HG02642 (cell line): Measurements from ENCODE around the gene TBX2.
"Not testable (repeated sequence)": the region's sequence is repeated elsewhere in the genome, so short reads cannot be mapped to it uniquely, and the experiment has no call there.

Source experiments
- ATAC-seq: cut with Tn5 transposase; IDR thresholded peaks from one replicate; pipeline ENCODE4 v1.9.1; 2021; ENCODE audit warnings: mild to moderate bottlenecking; ENCODE audit not compliant: unreplicated experiment, poor library complexity

The TBX2 gene

DNA sequence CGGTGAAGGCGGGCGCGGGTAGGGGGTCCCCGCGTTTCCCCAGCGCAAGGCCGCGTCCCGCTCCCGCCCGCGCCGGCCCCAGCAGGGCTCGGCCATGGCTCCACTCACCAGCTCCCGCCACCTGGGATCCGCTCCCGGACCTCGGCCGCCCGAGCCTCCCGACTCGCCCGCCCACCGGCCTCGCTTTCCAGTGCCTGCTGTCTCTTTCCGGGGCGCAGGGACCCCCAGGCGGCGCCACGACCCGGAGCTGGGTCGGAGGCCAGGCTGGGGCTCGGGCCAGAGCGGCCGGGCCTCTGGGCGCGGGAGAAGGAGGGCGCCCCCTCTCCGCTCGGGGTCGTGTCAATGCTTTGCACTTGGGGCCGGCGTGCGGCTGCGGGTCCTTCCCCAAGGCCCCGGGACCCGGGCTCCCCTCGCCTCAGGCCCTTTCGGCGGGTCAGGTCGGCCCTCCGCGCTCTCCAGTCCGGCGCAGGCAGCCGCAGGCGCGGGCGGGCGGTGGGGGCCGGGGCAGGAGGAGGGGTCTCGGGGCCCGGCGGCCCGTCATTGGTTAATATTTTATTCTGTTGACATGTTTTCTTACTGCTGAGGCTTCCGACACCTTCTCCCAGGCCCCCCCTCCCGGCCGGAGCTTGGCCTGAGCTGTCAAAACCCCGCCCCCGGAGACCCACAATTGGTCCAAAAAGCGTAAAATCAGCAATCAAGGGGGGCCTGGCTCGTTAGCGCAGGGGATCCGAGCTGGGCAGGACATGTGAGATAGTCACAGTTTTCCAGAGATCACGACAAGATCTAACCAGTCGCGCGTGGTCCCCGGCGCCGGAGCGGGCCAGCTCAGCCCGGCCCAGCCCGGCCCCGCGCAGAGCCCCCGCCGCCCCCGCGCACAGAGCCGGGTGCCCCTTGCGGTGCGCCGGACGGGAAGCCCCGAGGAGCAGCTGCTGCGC is at the start of gene TBX2:
TSS of gene TBX2 (plus strand) at position 713 of the 935 bp plus-strand sequence. CDS start 334 bp downstream, outside the sequence.
- no peak for ATAC-seq

DNA sequence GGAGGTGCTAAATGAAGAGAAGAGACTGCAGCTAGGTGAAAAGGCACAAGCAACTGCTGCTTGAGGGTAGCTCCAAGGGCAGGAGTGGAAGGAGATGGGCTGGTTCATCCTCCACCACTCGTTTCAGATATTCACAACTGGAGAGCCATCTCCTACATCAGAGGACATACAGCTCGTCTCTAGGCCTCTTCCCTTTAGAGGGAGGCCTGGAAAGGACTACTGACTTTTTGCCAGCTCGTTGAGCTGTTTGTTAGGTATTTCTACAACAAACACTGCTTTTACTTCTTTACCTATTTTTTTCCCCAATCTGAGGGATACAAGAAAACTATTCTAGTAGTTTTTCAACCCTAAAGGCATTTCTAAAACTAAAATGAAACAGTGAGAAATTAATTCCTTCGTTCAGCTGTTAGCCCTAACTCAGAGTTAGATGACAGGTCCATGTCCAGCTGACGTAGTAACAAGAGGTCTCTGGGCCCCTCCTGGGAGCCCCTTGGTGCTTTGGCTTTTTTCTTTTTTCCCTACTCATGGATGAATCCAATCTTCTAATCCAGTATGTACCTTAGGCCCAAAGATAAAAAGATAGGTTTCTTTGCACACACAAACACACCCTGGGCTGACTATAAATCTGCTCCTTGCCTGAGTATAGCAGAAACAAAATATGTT is 47.8 kb upstream of the TBX2 start:
- ATAC-seq = no peak

DNA sequence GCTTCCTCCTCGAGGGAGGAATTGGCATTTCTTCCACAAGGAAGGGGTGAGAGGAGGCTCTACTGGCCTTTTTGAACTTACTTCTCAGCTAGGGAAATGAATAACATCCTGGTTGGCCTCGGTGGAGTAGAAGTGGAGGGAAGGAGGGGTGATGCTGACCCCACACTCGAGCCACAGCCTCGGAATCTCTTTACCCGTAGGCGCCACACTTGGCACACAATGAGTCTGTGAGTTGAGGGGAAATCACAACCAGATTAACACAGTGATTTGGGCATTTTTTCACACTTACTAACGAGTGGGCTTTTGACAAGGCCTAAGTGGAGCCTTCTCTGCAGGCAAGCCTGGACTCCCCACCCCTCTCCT is 47.3 kb upstream of the TBX2 start:
- no peak for ATAC-seq

- ATAC-seq = no peak
Observed at GRCh38 chr17:61352781-61353491, 46.7 kb upstream of the TBX2 start.

DNA sequence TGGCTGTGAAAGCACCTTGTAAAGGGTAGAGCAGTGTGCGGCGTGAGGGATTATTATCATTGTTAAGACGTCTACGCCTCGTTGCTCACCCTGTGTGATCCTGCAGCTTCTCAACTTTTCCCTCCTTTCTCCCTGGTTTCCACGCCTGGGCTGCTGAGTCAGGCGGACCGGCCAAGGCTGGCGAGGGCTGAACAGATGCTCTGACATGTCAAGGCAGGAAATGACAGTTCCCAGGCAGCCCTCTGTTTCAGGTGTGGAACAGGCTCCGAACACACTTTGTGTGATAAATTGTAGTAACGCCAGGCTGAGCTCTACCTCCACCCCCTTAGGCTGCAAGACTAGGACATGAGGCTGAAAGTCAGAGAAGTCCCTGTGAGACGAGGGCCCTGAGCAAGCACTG is 46.0 kb upstream of the TBX2 start:
- ATAC-seq = no peak

- no peak for ATAC-seq
Observed at GRCh38 chr17:61354895-61355874, 44.5 kb upstream of the TBX2 start.

DNA sequence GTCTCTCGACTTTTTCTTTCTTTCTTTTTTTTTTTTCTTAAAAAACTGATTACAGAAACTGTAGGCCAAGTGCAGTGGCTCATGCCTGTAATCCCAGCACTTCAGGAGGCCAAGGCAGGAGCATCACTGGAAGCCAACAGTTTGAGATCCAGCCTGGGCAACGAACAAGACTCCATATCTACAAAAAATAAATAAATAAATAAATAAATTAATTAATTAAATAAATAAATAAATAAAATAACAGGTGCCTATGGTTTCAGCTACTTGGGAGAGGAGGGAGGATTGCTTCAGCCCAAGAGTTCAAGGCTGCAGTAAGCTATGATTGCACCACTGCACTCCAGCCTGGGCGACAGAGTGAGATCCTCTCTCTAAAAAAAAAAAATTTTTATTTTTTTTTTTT is 42.6 kb upstream of the TBX2 start:
- not testable (repeated sequence) for ATAC-seq

DNA sequence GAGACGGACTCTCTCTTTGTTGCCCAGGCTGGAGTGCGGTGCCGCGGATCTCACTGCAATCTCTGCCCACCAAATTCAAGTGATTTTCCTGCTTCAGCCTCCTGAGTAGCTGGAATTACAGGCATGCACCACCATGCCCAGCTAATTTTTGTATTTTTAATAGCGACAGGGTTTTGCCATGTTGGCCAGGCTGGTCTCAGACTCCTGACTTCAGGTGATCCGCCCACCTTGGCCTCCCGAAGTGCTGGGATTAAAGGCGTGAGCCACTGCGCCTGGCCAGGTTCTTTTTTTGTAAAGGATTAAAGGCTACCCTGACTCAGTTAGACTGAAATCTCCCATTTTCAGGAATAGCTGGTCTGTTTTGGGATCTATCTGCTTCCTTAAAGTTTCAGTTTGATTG is 40.1 kb upstream of the TBX2 start:
- not testable (repeated sequence) for ATAC-seq

DNA sequence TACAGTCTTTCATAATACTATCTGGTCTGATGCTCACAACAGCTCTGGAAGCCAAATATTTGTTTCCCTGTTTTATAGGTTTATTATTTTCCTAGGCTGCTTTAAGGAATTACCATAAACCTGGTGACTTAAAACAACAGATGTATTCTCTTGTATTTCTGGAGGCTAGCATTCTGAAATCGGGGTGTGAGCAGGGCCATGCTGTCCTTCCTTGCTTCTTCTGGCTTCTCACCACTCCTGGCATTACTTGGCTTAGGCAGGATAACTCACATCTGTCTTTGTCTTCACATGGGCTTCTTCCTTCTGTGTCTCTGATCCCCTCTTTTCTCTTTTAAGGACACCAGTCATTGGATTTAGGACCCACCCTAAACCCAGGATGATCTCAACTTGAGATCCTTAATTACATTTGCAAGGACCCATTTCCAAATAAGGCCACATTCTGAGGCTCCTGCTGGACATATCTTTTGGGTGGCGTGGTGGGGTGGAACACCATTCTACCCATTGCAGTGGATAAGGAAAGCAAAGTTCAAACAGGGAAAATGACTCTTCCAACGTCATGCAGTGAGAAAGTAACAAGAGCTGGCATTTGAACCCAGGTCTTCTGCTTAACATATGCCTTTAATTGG is 39.2 kb upstream of the TBX2 start:
- no peak for ATAC-seq

DNA sequence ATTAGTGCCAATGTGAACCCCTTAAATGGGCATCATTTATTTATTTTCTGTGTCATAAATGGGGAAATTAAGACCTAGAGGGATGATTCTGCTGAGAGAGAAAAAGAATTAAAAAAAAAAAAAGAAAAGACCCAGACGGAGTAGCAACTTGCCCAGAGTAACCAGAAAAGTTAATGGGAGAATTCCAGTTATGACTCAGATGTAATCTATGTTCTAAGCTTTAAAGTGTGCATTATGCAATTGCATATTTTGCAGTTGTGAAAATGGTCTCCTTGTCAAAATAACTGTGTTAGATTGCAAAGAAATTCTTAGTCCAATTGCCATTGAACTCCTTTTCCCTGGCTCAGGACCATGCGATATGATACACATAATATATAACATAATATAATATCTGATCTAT is 38.6 kb upstream of the TBX2 start:
- no peak for ATAC-seq

GRCh38 chr17:61362396-61362795 is 37.2 kb upstream of the TBX2 start:
- ATAC-seq = no peak

DNA sequence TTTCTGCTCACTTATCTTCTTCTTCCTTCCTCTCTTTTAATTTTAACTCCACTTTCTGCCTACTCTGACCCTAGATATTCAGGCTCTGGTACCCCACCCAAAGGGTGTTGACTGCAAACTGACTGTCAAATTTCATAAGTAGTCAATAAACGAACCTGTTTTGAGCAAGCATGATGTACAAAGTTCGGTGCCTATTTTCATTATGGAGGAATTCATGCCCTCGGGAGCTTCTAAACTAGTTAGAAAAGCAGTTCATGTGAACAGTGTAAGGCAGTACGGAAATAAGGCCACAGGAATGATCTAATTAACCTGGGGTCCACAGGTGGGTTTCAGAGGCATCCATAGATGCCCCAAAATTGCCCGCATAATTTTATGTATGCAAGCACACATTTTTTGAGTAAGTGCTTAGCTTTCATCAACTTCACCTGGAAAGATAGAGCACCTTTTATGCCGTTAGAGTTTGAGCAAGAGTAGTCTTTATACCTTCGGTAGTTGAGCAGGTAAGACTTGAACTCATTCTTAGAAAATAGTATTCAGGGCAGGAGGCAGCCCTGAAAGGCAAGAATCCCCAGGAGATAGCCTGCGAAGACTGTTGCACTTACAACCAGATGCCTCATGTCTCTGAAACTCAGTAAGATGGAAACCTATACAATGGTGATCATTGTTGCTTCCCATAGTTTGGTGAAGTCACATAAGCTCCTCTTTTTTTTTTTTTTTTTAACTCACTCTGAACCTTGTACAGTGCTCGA is 36.6 kb upstream of the TBX2 start:
- no peak for ATAC-seq

DNA sequence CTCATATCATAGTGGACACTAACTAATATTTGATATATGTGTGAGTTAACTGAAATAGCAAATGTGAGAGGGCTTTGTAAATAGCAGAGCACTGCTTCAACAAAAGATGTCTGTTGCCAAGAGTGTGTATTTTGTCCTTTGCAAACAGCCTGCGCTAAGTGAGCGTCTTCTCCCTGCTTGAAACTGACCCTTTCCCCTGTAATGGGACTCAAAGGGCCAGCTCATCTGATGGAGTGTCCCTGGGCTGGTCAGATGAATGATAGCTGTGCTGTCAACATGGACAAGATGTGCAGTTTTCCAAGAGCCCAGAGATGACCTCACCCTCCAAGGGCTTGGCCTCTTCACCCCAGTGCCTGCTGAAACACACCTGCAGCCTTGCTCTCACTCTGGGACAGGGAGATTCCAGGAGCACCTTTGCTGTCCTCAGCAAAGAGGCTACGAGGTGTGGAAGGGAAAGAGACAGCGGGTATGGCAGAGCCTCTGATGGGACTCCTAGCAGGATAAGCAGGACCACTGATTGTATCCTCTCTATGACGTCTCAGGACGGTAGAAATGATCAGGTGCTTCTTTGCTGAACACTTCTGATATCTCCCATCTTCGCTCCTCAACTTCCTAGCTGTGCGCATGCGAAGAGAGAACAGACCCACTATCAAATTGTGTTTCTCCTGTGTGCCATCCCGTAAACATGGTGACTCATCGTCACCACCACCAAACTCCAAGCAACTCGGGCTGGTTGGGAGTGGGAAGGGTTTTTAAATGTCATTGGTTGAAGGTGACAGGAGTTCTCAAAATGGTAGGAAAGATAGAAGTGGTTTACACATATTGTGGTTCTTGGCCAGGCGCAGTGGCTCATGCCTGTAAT is 35.8 kb upstream of the TBX2 start:
- ATAC-seq = no peak

DNA sequence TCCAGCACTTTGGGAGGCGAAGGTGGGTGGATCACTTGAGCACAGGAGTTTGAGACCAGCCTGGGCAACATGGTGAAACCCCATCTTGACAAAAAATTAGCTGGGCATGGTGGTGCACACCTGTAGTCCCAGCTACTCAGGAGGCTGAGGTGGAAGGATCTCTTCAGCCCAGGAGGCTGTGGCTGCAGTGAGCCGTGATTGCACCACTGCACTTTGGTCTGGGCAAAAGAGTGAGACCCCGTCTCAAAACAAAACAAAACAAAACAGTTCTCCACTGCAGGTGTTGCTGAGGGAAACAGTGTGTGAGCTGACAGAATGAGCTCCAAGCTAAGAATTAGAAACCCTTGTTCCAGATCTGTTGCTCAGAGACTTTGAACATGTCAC is 35.2 kb upstream of the TBX2 start:
- ATAC-seq = no peak

DNA sequence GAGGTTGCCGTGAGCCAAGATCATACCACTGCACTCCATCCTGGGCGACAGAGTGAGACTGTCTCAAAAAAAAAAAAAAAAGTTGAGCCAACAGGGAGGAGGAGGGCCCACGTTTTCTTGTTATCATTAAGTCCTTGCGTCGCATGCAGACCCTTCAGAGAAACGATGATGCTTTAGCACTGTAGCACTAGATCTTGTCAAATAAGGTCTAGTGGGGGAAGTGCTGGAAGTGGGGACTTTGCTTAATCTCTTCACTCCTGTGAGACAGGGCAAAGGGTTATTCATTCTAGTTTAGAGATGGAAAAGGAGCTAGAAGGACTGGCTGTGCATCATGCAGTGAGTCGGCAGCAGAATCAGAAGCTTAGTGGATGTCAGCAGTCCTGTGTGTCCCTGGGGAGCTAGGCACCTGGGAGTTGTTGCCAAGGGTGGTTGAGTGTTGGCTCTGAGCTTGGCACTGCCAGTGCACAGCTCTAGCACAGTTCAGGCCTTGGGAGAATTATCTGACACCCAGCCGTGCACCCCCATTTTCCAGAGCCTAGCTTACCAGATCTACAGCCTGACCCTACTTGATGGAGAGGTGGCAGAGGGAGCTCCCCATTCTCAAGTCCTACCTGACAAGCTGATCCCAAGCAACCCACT is 33.4 kb upstream of the TBX2 start:
- no peak for ATAC-seq

DNA sequence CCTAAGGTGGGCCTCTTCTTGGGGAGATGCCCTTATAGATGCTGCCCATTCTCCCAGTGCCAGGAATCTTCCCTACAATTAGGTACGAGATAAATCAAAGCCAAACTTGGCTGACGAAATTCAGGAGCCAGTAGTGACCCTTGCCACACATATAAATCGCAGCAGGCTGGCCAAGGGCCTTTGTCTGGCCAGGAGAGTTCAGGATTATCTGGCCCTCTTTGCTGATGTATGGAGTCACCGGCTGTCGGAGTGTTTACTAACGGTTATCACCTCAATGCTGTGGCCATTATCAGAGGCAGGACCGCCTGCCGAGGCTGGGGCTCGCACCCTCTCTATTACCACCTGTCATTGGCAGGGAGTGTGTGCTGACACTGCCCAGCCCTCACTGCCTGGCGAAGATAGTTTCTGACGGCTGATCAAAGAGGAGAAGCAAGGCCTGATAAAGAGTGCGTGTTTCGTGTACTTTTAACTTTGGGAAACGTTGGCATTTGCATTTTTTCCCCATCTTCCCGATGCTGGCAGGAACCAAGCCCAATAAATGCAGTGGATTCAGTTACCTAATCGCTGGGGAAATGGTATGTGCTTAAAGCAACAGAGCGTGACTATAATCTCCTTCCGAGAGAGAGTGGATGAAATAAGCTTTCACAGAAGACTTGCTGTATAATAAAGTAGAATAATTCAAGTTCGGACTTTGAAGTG is 32.8 kb upstream of the TBX2 start:
- no peak for ATAC-seq
